ENCODE data around the gene MYO18A.

The MYO18A gene

DNA sequence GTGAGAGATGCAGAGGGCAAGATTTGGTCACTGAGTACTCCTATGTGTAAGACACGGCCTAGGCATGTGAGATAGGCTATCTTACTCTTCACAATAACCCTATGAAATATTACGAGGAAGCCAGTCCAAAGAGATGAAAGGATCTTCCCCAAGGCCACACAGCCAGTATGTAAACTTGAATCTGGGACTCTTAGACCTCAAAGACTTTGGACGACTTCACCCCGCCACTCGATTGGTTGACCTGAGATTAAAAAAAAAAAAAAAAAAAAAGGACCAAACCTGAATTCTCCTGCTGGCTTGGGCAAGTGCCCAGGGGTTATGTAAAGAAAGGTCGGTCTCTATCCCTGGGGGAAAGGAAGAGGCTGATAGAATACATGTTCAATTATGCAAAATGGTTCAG, 104.1 kb downstream of the MYO18A start:
- DNase-seq (ENCODE audit: low read depth) = no peak

DNA sequence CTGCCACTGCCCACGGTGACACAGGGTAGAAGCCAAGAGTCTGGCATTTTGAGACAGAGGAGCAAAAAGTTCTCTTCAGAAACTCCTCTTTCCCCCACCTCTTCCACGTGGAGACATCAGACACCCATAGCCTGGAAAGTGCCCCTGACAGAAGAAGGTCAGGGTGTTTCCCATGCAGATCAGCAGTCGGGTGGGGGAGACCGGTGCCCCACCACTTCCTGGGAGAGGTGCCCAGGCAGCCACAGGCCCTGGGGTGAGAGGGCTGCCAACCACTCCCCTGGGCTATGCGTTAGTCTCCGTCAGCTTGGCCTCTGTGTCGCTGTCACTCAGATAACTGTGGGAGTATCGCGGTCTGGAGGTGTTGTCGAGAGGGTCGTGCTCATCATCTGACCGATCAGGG, 105.7 kb downstream of the MYO18A start:
- DNase-seq (ENCODE audit: low read depth) = no peak

DNA sequence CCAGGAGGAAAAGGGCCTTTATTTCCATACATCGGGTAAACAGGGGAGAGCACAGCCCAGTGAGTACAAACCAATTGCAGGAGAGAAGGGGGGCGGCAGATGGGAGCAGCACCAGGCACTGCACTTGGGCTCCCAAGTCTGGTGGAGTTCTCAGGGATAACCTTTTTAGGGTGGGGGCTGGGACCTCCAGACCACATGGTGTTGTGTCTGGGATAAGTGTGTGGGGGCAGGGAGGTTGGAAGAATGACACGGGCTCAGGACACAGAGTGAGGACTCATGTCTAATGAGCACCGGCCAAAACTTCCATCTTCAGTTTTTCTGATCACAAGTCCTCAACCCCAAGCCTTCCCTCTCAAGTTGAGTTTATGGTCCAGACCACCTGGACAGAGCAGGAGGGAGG, 106.7 kb downstream of the MYO18A start:
- DNase-seq (ENCODE audit: low read depth) = no peak

DNA sequence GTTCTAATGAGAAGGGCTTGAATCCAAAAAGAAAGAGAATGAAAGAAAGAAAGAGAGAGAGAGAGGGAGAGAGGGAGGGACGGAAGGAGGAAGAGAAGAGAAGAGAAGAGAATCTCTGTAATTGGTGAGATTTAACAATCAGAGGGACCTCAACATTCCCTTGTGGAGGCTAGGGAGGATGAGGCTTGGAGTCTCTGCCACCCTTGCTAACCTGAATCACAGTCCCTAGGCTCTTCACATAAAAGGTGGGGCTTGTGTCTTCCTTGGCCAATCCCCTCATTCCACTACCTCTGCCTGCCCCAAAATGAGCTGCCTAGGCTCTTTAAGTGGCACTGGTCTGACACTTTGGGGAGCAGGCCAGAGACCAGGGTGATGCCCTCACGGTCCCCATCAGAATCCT, 107.2 kb downstream of the MYO18A start:
- DNase-seq (ENCODE audit: low read depth) = no peak

DNA sequence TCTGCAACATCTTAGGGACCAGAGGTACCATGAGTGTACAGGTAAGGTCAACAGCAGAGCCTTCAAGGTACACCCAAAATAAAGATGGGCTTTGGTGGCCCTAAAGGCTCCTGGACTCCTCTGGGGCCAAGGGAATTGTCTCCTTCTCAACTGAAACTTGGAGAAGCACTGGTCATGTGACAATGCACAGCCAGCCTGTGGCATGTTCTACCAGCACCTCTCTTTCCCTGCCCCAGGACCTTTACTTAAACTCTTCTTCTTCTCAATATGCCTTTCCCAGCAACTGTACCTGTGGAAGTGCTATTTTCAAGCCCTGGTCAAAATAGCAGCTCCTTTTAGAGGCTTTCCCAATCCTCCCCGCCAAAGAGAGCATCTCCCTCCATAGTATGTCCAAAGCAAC, 108.9 kb downstream of the MYO18A start:
- no peak for DNase-seq (ENCODE audit: low read depth)

DNA sequence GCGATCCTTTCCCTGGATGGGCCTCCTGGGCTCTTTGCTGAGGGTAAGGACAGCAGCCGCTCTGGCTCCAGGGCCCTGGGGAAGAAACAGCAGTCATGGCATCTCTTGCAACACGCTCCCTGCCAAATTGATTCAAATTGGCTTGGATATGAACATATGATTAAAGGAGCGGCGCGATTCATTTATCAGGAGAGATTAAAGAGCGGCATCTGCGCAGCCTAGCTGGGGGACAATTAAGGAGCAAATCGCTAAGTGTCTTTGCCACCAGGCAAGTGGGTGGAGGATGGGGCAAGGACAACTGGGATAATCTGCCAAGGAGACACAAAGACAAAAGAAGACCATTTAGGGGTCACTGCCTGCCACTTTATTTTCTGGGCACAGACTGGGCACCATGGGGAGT, 109.4 kb downstream of the MYO18A start:
- DNase-seq (ENCODE audit: low read depth) = no peak

DNA sequence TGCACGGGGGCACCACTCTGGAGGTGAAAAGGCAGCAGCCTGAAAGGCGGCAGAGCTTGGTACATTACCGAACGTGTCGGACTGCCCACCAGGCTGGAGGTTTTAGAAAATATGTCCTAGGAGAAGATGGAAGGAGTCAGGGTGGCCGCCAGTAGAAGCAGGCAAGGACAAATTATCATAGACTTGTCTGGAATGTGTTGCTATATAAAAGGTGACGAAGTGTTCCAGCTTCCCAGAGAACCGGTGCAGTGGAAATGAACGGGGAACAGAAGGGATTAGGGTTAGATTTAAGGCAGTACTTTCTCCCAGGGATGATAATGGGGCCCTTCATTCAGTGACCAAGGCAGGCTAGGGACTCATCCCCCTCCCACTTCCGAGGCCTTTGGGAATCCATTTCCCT, 109.9 kb downstream of the MYO18A start:
- DNase-seq (ENCODE audit: low read depth) = no peak

DNA sequence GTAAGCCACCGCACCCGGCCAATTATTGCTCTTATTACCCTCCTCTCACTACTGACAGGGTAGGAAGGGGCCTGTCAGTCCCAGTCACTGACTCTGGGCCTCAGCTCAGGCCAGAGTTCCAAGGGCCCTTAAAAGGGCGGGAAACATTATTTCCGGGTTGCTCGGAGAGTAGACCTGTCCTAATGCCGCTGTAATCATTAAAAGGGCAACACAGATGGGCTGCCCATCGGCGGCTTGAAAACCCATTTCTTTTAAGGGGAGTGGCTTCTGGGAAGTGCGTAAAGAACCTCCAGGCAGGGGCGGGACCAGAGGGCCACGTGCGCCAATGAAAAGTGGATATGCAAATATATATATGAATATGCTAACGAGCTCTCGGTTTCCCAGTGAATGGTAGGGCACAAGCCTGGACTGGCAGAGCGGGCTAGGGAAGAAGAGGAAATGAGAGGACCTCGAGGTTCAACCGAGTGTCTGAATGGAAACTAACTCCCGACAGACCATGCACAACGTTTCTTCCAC, 110.6 kb downstream of the MYO18A start:
- no peak for DNase-seq (ENCODE audit: low read depth)

DNA sequence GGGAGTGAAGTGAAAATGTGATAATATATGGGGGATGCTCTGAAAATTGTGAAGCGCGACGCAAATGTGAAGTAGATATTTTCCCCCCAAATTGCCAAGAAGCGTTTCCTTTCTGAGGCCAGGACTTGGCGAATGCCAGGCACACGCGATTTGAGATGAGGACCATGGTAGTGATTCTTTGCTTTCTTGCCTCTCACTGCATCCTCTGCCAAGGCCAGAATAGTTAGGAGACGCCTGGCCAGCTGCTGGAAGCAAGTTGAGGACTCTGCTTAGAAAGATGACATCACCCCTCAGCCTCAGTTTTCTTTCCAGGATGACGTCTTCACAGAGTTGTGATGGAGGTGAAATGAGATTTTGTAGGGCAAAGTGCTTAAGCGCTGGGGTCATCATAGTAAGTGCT, 111.4 kb downstream of the MYO18A start:
- DNase-seq (ENCODE audit: low read depth) = no peak

DNA sequence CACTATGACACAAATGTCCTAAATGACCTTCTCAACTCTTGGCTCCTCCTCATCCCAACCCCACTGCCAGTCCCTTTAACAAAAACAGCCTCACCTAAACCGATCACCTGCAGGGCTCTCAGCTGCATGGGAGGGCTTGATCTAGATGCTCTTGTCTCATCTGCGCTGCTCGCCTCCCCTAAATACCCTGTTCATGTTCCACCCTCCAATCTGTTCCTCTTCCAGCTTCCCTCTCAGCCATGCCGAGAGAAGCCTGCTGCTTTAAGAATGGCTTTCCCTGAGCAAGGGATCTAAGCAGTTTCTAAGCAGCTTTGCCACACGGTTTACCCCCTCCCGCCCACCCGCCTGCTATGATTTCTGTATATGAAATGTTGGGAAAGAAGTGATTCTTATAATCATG, 113.6 kb downstream of the MYO18A start:
- no peak for DNase-seq (ENCODE audit: low read depth)

DNA sequence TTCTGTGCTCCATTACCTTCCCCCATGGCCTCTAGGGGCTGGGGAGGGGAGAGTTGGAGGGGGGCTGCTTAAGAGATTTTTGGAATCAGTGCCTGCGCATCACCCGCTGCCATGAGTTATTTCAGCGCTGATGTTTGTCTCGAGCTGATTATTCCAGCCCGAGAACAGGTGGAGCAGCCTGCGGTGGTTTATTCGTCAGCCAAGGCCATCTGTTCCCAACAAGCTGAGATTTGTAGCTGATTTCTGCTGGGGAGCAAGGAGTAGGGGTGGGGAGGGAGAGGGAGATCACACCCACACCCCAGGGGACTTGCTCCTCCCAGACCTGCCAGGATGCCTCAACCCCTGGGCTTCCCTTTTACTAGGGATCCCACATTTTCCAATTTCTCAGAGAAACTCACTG, 114.2 kb downstream of the MYO18A start:
- DNase-seq (ENCODE audit: low read depth) = no peak

DNA sequence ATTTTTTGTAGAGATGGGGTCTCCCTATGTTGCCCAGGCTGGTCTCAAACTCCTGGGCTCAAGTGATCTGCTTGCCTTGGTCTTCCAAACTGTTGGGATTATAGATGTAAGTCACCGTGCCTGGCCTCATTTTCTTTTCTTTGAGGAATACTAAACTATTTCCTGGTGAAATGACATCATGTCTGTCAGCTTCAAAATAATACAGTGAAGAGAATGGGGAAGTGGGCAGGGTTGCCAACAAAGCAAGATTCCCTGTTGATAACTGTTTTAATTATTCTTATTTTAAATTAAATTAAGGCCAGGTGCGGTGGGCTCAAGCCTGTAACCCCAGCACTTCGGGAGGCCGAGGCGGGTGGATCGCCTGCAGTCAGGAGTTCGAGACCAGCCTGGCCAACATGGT, 116.2 kb downstream of the MYO18A start:
- DNase-seq (ENCODE audit: low read depth) = no peak

DNA sequence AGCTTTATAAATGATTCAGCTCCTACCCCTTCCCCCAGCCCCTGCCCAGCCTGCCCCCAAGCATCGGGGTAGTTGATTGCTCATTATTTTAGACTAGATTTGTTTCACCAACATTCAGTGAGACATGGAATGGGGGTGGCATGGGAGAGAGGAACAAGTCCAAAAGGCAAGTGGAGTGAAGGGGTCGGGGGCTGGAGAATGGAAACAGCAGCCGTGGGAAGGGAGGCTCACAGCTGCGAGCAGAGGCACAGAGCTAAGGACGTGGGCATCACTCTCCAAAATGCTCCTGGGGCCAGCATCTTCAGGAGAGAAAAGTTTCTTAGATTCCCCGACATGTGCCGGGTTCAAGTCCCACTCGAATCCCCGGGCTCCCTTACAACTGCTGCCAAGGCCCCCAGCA, 118.0 kb downstream of the MYO18A start:
- DNase-seq (ENCODE audit: low read depth) = no peak

DNA sequence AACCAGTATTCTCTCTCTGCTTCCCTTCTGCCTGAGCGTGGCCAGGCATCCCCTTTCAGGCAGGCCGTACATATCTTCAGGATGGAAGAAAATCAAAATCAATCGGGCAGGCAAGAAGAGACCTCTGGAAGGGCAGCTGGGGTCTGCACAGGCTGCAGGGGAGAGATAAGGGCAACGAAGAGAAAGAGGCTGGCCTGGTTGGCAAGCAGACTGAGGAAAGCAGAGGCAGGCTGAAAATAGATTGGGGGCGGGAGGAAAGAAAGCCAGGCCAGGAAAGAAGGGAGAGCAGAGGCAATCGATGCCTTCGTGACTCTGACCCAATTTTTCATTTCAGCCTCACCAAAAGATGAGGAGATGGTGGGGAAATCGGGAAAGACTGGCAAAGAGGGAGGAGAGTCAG, 119.2 kb downstream of the MYO18A start:
- DNase-seq (ENCODE audit: low read depth) = no peak

DNA sequence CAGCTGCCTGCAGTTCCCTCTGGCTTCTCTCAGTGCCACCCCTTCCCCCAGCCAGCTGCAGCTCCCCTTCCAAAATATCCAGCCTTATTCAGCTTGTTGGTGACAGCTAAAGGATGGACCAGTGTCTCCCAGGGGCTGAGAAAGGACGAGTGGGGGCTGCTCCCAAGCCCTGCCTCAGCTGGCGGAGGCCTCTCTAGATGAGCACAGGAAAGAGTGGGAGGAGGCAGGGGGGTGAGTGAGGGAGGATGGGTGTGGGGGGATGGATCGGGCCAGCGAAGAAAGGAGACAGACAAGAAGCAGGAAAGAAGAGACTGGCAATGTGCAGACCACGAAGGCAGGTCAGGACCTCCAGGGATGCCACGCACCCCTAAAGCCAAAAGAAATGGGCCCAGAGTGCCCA, 119.7 kb downstream of the MYO18A start:
- no peak for DNase-seq (ENCODE audit: low read depth)

DNA sequence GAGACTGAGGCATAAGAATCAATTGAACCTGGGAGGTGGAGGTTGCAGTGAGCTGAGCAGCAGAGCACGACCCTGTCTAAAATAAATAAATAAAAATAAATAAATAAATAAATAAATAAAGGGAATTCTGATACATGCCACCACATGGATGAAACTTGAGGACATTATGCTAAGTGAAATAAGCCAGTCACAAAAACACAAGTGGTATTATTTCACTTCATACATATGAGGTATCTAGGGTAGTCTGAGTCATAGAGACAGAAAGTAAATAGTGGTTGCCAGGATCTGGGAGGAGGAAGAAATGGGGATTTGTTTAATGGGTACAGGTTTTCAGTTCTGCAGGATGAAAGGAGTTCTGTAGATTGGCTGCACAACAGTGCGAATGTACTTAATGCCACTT, 120.9 kb downstream of the MYO18A start:
- DNase-seq (ENCODE audit: low read depth) = peak; percentile 18

DNA sequence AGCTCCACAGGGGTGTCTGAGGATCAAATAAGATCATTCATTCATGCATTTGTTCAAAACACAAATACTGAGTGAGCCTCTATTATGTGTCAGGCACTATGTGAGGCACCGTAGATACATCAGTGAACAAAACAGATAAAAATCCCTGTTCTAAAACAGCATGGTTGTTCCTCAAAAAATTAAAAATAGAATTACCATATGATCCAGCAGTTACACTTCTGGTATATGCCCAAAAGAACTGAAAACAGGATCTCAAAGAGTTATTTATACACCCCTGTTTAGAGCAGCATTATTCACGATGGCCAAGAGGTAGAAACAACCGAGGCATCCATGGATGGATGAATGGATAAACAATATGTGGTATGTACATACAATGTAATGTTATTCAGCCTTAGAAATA, 121.8 kb downstream of the MYO18A start:
- no peak for DNase-seq (ENCODE audit: low read depth)

DNA sequence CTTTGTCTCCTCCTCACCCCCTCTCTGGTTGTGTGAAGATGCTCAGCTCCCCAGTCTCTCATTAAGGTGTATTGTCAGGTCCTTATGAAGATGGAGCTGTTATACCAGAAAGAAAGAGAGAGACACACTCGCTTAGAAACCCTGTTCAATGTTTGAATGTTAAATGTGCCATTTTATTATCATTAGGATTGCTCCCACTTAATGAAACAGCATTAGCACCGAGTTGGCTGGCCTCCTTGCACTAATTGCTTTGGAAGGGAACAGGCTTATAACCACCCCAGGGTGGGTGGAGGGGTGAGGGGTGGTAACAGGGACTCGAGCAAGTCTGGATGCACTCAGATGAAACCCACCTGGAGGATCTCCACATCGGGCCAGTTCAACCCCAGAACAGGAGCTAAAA, 122.8 kb downstream of the MYO18A start:
- DNase-seq (ENCODE audit: low read depth) = no peak

DNA sequence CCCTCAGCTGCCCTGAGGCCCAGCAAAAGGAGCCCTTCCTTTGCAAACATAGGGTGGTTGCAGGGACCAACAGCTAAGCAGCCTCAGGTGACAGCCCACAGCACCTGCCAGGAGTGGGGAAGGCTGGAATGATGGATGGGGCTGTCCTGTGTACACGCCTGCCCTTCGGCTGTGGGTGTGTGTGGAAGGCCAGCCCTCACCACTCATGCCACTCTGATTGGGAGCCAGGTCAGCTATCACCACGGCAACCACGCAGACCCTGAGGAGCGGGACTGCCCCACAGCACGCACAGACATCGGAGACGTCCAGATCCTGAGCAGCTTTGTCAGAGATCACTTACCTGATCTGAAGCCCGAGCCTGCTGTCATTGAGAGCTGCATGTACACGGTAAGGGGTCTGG, 125.4 kb downstream of the MYO18A start:
- DNase-seq (ENCODE audit: low read depth) = no peak

DNA sequence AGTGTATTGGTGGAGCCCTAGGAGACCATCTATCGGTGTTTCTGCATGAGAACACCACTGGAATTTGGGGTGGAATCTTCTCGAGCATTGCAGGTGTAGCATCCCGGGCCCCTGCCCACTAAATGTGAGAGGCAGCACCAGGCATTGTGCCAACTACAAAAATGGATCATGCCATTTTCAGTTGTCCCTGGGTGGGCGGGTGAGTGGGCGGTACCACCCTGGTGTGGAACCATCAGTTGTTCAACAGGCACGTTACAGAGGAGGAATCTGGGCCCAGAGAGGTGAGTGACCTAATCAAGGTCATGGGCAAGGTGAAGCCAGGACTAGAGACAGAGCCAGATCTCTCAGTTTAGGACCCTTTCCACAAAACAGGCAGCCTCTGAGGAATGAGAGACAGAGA, 128.5 kb downstream of the MYO18A start:
- no peak for DNase-seq (ENCODE audit: low read depth)

DNA sequence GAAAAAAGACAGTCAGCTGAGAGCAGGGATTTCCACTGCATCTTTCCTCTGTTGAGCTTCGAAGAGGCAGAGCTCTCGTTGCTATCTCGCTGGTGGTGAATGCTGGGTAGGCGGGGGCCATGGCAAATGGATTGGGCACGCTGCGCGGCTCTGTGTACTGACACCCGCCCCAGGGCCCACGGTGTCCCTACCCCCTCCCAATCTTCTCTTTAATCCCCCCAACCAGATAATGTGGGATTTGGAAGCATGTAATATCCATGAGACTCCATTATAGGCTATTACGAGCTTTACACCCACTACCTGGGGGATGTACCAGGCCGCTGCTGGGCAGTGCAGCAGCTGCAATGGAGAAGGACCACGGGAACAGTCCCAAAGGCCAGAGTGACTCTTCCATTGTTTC, 129.0 kb downstream of the MYO18A start:
- DNase-seq (ENCODE audit: low read depth) = no peak

DNA sequence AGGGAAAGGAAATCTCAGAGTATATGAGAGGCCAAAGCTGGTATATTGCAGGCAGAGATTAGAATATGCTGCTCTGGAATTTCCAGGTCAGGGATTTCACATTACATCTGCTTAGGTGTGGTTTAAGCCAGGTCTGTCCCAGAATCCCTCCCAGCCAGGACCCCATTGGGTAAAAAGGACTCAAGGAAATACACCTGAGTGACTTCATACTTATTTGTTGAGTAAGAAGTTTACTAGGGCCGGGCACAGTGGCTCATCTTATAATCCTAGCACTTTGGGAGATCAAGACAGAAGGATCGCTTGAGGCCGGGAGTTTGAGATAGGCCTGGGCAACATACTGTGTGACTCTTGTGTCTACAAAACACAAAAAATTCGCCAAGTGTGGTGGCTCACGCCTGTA, 130.0 kb downstream of the MYO18A start:
- no peak for DNase-seq (ENCODE audit: low read depth)

DNA sequence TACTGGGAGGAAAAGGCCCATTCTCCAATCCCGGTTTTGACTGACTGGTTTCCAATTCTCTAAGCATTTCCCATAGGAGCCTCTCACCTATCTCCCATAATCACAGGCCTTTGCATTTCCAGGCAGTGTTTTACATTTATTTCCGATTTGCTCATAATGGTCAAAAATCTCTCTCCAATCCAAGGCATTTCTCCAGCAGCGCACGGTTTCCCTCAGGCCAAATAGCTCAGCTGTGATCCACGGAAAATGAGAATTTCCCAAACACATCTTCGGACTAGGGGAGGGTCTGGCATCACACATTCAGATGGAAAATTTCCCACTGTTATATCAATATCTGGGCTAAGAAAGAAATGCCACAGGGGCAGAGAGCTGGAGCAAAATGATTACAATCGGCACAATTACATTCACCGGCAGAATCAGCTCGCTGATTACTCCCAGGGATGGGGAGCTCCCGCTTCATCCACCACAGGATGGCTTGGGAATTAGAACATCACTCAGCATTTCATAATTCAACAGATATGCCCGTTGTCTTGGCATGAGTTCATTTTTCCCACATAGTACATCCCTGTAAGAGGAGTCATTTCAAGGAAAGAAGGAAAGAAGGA, 130.6 kb downstream of the MYO18A start:
- DNase-seq (ENCODE audit: low read depth) = no peak

DNA sequence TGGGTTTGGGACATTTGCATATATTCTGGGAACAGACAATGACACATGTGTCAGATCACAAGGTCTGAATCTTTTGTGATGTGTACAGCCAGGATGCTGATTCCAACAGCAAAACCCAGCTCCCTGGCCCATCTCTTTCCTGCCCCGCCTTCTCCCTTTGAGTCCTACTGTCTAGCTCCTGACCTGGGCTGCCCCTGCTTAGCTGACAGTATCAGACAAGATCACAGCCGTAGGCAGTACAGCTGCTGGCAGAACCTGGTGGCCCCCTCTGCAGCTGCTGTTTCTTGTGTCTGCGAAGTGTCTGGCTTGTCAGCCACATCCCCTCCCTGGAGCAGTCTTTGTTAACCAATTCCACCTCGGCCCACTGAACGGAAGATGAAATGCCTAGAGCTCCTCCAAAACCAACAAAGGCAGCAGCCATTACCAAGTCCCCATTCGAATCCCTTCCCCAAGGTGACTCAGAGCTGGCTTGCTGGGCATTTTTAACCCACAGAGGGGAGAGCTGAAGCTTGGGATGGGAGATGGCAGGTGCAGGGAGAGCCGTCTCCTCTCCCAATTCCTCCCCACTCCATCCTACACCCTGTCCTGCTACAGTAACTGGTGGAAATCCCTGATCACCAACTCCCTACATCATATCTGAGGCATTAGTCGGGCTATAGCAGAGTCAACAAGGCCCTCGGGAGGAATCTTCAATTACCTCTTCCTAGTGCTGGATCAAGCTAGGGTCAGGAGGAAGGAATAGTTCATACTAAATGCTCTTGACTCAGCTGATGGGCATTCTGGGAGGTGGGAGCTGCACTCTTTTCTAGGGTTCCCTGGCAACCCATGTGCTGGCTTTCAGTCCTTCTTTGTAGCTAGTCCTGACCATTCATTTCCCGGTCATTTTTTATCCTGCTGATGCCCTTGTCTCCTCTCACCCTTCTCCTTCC, 131.5 kb downstream of the MYO18A start:
- DNase-seq (ENCODE audit: low read depth) = no peak

Data from fibroblast of gingiva (primary cell).